ENCODE results near the gene HDAC4. TPM values are rescaled to one million over a fixed set of nuclear protein-coding genes. Genes with fewer than 3 reads are reported as not detected.

HDAC4 gene
- total RNA-seq, 2 experiments from 2014 or later = 32.0 to 35.6 TPM

- Mint-ChIP-seq H3K27me3 (ENCODE audit: low read depth) (no peaks in the 10 kb centered on the region), H3K27ac (no peak overlapping the region), H3K4me3 (no peak overlapping the region), H3K36me3 (ENCODE audit: low read depth) (peaks cover 36% of the 10 kb centered on the region), H3K9me3 (peaks cover 32% of the 10 kb centered on the region), H3K4me1 (ENCODE audit: low read depth) (peaks cover 10% of the 10 kb centered on the region)
- intact Hi-C loops (cut with micrococcal nuclease) = no loop called here
- no peak for DNase-seq
- CTCF ChIA-PET = no interaction called here
These were observed 231.3 kb downstream of the HDAC4 start for GRCh38 chr2:239169311-239170048.

GRCh38 chr2:239168575-239168974 is 232.2 kb downstream of the HDAC4 start:
- Mint-ChIP-seq H3K36me3 (ENCODE audit: low read depth) (peaks cover 29% of the 10 kb centered on the region), H3K4me1 (ENCODE audit: low read depth) (peaks cover 17% of the 10 kb centered on the region), H3K27ac (no peak overlapping the region), H3K27me3 (ENCODE audit: low read depth) (no peaks in the 10 kb centered on the region), H3K9me3 (peaks cover 25% of the 10 kb centered on the region), H3K4me3 (no peak overlapping the region)
- intact Hi-C loops (cut with micrococcal nuclease) = no loop called here
- no peak for DNase-seq
- CTCF ChIA-PET = no interaction called here

GRCh38 chr2:239167766-239168444 is 232.9 kb downstream of the HDAC4 start:
- CTCF ChIA-PET = no interaction called here
- H3K36me3 Mint-ChIP-seq (ENCODE audit: low read depth) = peaks cover 24% of the 10 kb centered on the region
- no peak overlapping the region for H3K27ac Mint-ChIP-seq
- intact Hi-C loops (cut with micrococcal nuclease) = no loop called here
- H3K4me3 Mint-ChIP-seq = no peak overlapping the region
- DNase-seq = no peak
- H3K4me1 Mint-ChIP-seq (ENCODE audit: low read depth) = peaks cover 16% of the 10 kb centered on the region
- H3K9me3 Mint-ChIP-seq = peaks cover 21% of the 10 kb centered on the region
- H3K27me3 Mint-ChIP-seq (ENCODE audit: low read depth) = no peaks in the 10 kb centered on the region

- Mint-ChIP-seq H3K4me1 (ENCODE audit: low read depth) (peaks cover 16% of the 10 kb centered on the region), H3K9me3 (peaks cover 16% of the 10 kb centered on the region), H3K27me3 (ENCODE audit: low read depth) (no peaks in the 10 kb centered on the region), H3K36me3 (ENCODE audit: low read depth) (peaks cover 21% of the 10 kb centered on the region), H3K27ac (no peak overlapping the region), H3K4me3 (no peak overlapping the region)
- CTCF ChIA-PET = no interaction called here
- intact Hi-C loops (cut with micrococcal nuclease) = no loop called here
- no peak for DNase-seq
These were observed 233.7 kb downstream of the HDAC4 start for GRCh38 chr2:239167011-239167673.

- H3K27ac Mint-ChIP-seq = no peak overlapping the region
- CTCF ChIA-PET = no interaction called here
- H3K4me3 Mint-ChIP-seq = no peak overlapping the region
- no peak for DNase-seq
- no peaks in the 10 kb centered on the region for H3K27me3 Mint-ChIP-seq (ENCODE audit: low read depth)
- intact Hi-C loops (cut with micrococcal nuclease) = no loop called here
- H3K9me3 Mint-ChIP-seq = peaks cover 11% of the 10 kb centered on the region
- peaks cover 19% of the 10 kb centered on the region for H3K36me3 Mint-ChIP-seq (ENCODE audit: low read depth)
- H3K4me1 Mint-ChIP-seq (ENCODE audit: low read depth) = peaks cover 16% of the 10 kb centered on the region
These were observed 234.5 kb downstream of the HDAC4 start for GRCh38 chr2:239166201-239166834.

- Mint-ChIP-seq H3K36me3 (ENCODE audit: low read depth) (peaks cover 18% of the 10 kb centered on the region), H3K4me3 (no peak overlapping the region), H3K4me1 (ENCODE audit: low read depth) (peaks cover 16% of the 10 kb centered on the region), H3K27ac (no peak overlapping the region), H3K9me3 (peaks cover under 1% of the 10 kb centered on the region), H3K27me3 (ENCODE audit: low read depth) (no peaks in the 10 kb centered on the region)
- intact Hi-C loops (cut with micrococcal nuclease) = no loop called here
- CTCF ChIA-PET = no interaction called here
- no peak for DNase-seq
These were observed 235.5 kb downstream of the HDAC4 start for GRCh38 chr2:239165206-239165831.

- Mint-ChIP-seq H3K36me3 (ENCODE audit: low read depth) (peaks cover 21% of the 10 kb centered on the region), H3K27me3 (ENCODE audit: low read depth) (no peaks in the 10 kb centered on the region), H3K4me1 (ENCODE audit: low read depth) (peaks cover 16% of the 10 kb centered on the region), H3K4me3 (no peak overlapping the region), H3K9me3 (no peaks in the 10 kb centered on the region), H3K27ac (no peak overlapping the region)
- DNase-seq = peak; percentile 34
- CTCF ChIA-PET = no interaction called here
- intact Hi-C loops (cut with micrococcal nuclease) = loop anchor here (5.0 kb wide), 2 partner anchors 48 to 93 kb away; no protein-coding TSS in a partner anchor
These were observed 236.4 kb downstream of the HDAC4 start for GRCh38 chr2:239164335-239164871.

GRCh38 chr2:239163688-239164334 is 237.0 kb downstream of the HDAC4 start:
- Mint-ChIP-seq H3K4me3 (no peak overlapping the region), H3K4me1 (ENCODE audit: low read depth) (peaks cover 16% of the 10 kb centered on the region), H3K36me3 (ENCODE audit: low read depth) (peaks cover 25% of the 10 kb centered on the region), H3K27me3 (ENCODE audit: low read depth) (no peaks in the 10 kb centered on the region), H3K27ac (no peak overlapping the region), H3K9me3 (no peaks in the 10 kb centered on the region)
- intact Hi-C loops (cut with micrococcal nuclease) = loop anchor here (5.0 kb wide), 2 partner anchors 48 to 93 kb away; no protein-coding TSS in a partner anchor
- CTCF ChIA-PET = no interaction called here
- DNase-seq = no peak

- CTCF ChIA-PET = no interaction called here
- peaks cover 16% of the 10 kb centered on the region for H3K4me1 Mint-ChIP-seq (ENCODE audit: low read depth)
- H3K36me3 Mint-ChIP-seq (ENCODE audit: low read depth) = peaks cover 26% of the 10 kb centered on the region
- no peak overlapping the region for H3K4me3 Mint-ChIP-seq
- H3K9me3 Mint-ChIP-seq = no peaks in the 10 kb centered on the region
- H3K27me3 Mint-ChIP-seq (ENCODE audit: low read depth) = no peaks in the 10 kb centered on the region
- no peak for DNase-seq
- intact Hi-C loops (cut with micrococcal nuclease) = loop anchor here (5.0 kb wide), 2 partner anchors 49 to 94 kb away; no protein-coding TSS in a partner anchor
- no peak overlapping the region for H3K27ac Mint-ChIP-seq
These were observed 237.7 kb downstream of the HDAC4 start for GRCh38 chr2:239162976-239163687.

GRCh38 chr2:239162141-239162821 is 238.5 kb downstream of the HDAC4 start:
- CTCF ChIA-PET = no interaction called here
- no peak overlapping the region for H3K27ac Mint-ChIP-seq
- H3K9me3 Mint-ChIP-seq = no peaks in the 10 kb centered on the region
- H3K27me3 Mint-ChIP-seq (ENCODE audit: low read depth) = no peaks in the 10 kb centered on the region
- intact Hi-C loops (cut with micrococcal nuclease) = loop anchor here (5.0 kb wide), 2 partner anchors 50 to 95 kb away; no protein-coding TSS in a partner anchor
- no peak overlapping the region for H3K4me3 Mint-ChIP-seq
- peaks cover 16% of the 10 kb centered on the region for H3K4me1 Mint-ChIP-seq (ENCODE audit: low read depth)
- no peak for DNase-seq
- peaks cover 26% of the 10 kb centered on the region for H3K36me3 Mint-ChIP-seq (ENCODE audit: low read depth)
